ENCODE results near the gene IGSF9B. TPM values are rescaled to one million over a fixed set of nuclear protein-coding genes. Genes with fewer than 3 reads are reported as not detected.

IGSF9B gene
- total RNA-seq, 4 donors from 2014 or later = 6.5 to 106 (median 29.1) TPM

DNA sequence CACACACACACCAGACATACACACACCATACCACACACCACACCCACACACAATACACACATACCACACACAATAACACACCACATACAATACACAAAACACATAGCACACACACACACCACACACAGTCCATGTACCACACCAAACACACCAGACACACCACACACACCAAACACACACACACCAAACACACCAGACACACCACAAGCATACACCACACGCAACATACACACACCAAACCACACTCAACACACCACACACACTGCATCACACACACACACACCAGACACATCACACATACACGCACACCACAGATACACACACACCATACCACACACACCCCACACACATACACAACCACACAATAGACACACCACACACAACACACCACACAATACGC, 54.8 kb downstream of the IGSF9B start:
- intact Hi-C loops (cut with DNase I; ENCODE audit: low total_unique reads) = no loop called here
- Histone ChIP-seq H3K4me1 (no peaks in the 10 kb centered on the region), H3K4me3 (no peak overlapping the region), H3K27ac (no peak overlapping the region), H3K27me3 (no peaks in the 10 kb centered on the region), H3K9me3 (no peaks in the 10 kb centered on the region), H3K36me3 (no peaks in the 10 kb centered on the region)
- no peak for TF ChIP-seq POLR2A (IDR thresholded peaks at IDR 0.05)
- TF ChIP-seq, protein P1, sequence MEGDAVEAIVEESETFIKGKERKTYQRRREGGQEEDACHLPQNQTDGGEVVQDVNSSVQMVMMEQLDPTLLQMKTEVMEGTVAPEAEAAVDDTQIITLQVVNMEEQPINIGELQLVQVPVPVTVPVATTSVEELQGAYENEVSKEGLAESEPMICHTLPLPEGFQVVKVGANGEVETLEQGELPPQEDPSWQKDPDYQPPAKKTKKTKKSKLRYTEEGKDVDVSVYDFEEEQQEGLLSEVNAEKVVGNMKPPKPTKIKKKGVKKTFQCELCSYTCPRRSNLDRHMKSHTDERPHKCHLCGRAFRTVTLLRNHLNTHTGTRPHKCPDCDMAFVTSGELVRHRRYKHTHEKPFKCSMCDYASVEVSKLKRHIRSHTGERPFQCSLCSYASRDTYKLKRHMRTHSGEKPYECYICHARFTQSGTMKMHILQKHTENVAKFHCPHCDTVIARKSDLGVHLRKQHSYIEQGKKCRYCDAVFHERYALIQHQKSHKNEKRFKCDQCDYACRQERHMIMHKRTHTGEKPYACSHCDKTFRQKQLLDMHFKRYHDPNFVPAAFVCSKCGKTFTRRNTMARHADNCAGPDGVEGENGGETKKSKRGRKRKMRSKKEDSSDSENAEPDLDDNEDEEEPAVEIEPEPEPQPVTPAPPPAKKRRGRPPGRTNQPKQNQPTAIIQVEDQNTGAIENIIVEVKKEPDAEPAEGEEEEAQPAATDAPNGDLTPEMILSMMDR (IDR thresholded peaks at IDR 0.05) = no peak
- DNase-seq = no peak

DNA sequence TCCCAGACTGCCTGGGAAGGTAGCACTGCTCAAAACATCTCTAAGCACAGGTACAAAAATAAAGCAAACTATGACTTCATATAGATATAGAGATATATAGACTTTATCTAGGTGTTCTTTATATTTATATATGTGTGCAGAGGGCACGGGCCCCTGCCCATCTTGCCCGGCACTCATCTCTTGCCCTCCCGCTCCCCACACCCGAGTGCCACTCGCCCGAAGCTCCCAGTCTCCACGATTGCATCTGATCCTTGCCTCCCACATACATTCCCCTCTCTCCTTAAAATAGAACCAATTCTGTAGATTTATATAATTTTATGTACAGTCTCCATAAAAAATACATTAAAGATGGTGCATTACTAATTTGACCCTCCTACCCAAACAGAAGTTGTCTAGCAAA, 55.5 kb downstream of the IGSF9B start:
- Histone ChIP-seq H3K9me3 (no peaks in the 10 kb centered on the region), H3K4me3 (no peak overlapping the region), H3K4me1 (no peaks in the 10 kb centered on the region), H3K27me3 (no peaks in the 10 kb centered on the region), H3K27ac (no peak overlapping the region), H3K36me3 (no peaks in the 10 kb centered on the region)
- intact Hi-C loops (cut with DNase I; ENCODE audit: low total_unique reads) = no loop called here
- no peak for TF ChIP-seq POLR2A (IDR thresholded peaks at IDR 0.05)
- TF ChIP-seq, protein P1 (IDR thresholded peaks at IDR 0.05) = no peak
- DNase-seq = no peak

DNA sequence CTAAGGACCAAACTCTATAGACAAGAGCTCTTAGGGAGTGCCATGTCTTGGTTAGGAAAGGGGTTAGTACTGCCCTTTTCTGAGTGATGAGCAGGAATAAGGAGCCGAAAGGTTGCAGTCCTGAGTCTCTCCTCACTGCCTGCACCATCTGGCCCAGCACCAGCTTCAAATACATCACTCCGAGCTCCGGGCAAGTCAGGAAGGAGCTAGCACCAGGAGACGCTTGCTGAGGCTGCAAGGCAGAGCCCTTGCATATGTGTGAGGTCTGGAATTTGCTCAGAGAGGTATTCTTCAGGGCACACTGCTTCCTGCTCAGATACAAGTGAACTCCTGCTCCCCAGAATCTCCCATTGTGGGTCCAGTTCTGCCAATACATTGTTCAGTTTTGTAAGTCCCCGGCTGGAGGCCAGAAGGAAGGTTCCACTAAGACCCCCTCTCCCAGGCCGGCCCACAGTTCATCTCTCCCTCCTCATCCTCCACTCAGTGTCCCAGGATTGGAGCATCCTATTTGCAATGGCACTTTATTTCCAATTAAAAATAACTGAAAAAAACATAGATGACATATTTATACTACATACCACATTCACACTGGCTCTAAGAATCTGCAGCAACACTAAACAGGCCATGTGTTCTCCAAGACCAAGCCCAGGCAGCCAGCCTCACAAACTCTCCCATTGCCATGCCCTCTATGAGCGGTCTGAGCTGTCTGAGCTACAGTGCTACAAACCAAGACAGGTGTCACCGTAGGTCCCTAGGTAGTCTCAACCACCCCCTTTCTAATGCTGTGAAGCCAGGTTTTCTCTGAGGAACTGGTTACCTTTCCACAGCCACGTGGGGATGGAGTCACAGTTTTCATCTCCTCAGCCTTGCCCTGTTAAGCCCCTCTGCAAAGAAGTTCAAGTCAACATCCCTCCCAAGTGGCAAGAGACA, 56.3 kb downstream of the IGSF9B start:
- TF ChIP-seq, protein P1 (IDR thresholded peaks at IDR 0.05) = no peak
- no peak for TF ChIP-seq POLR2A (IDR thresholded peaks at IDR 0.05)
- Histone ChIP-seq H3K4me1 (no peaks in the 10 kb centered on the region), H3K27ac (no peak overlapping the region), H3K27me3 (no peaks in the 10 kb centered on the region), H3K36me3 (no peaks in the 10 kb centered on the region), H3K9me3 (no peaks in the 10 kb centered on the region), H3K4me3 (no peak overlapping the region)
- no peak for DNase-seq
- intact Hi-C loops (cut with DNase I; ENCODE audit: low total_unique reads) = no loop called here

DNA sequence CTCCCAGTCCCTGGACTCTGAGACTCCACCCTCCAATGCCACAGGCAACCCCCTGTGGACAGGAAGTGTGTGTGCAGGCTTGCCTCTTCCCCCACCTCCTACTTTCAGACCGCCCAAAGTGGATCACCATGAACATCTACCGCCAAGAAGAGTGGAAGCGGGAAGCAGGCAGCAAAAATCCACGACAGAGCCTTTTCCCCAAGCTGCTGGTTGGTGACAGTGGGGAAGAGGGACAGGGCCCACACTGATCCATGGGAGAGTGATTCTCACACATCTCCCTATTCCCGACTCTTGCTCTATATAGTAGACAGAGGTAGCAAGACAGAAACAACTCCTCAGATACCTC, 58.0 kb downstream of the IGSF9B start:
- no peak for TF ChIP-seq POLR2A (IDR thresholded peaks at IDR 0.05)
- TF ChIP-seq, protein P1 (IDR thresholded peaks at IDR 0.05) = no peak
- Histone ChIP-seq H3K4me3 (no peak overlapping the region), H3K4me1 (no peaks in the 10 kb centered on the region), H3K27ac (no peak overlapping the region), H3K36me3 (no peaks in the 10 kb centered on the region), H3K9me3 (no peaks in the 10 kb centered on the region), H3K27me3 (no peaks in the 10 kb centered on the region)
- no peak for DNase-seq
- intact Hi-C loops (cut with DNase I; ENCODE audit: low total_unique reads) = no loop called here

DNA sequence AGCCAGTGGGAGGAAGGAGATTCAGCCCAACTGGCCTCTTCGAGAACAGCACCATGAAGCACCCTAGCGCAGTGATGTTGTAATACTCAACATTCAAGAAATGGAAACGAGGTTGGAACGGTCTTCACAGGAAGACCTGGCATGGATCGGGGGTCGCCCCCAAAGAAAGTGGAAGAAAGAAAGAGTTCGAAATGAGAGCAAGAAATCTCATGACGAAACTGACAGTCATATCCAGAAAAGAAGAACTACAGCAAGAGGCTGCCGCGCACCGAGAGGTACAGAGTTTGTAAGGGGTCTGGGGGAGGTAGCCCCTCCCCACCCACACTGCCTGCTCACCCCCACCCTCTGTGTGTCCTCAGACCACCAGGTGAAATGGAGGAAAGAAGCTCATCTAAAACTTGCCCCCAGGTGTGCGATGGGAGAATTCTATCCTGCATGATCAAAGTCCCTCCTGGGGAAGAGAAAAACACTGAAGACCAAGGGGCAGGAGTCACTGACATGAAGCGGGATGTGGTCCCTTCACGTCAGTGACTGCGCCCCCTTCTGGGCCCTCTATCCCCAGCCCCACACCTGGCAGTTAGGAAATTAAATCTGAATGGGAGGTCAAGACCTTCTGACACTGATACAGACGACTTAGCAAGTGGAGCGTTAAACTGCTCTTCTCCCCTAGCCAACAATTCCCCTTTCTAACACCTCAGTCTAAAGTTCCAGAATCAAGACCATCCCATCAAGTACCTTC, 58.6 kb downstream of the IGSF9B start:
- no peak overlapping the region for H3K27ac ChIP-seq
- TF ChIP-seq POLR2A (IDR thresholded peaks at IDR 0.05) = no peak
- TF ChIP-seq, protein P1 (IDR thresholded peaks at IDR 0.05) = no peak
- H3K36me3 ChIP-seq = no peaks in the 10 kb centered on the region
- no peaks in the 10 kb centered on the region for H3K4me1 ChIP-seq
- H3K27me3 ChIP-seq = no peaks in the 10 kb centered on the region
- H3K9me3 ChIP-seq = no peaks in the 10 kb centered on the region
- no peak overlapping the region for H3K4me3 ChIP-seq
- intact Hi-C loops (cut with DNase I; ENCODE audit: low total_unique reads) = no loop called here
- no peak for DNase-seq

All from uterus (tissue), 4 donors.